ENCODE data around the gene TUBGCP3. TPM values are rescaled to one million over a fixed set of nuclear protein-coding genes. Genes with fewer than 3 reads are reported as not detected.

The TUBGCP3 gene
- total RNA-seq, 2 experiments from 2014 or later = 19.4 to 36.2 TPM

DNA sequence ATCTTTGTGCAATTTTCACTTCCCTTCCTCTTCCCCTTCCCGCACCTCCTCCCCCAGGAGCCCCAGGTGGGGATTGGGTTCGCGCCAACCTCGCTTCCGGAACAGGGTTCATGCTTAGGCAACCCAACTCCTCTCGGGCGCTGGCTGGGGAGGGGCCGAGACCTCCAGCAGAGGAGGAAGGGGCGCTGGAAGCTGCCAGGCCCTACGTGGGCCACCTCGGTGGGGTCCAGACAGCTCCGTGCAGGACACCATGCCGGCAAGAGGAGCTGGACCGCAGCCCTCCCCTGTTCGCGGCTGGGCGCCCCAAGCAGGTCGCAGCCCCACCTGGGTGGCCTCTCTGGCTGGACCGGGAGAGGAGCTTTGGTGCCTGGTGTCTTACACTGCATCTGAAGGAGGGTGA lies 120.7 kb downstream of the TUBGCP3 start:
- H3K27ac ChIP-seq (ENCODE audit: low read depth, low read length, poor library complexity, severe bottlenecking) = no peak overlapping the region
- no peak overlapping the region for H3K4me2 ChIP-seq (ENCODE audit: low read length)
- H3K4me3 ChIP-seq (ENCODE audit: low read depth, low read length, poor library complexity, severe bottlenecking) = no peak overlapping the region
- no peaks in the 10 kb centered on the region for H3K4me1 ChIP-seq (ENCODE audit: insufficient read depth, low read length, poor library complexity, severe bottlenecking)
- no peak overlapping the region for H2AFZ ChIP-seq (ENCODE audit: low read length)
- H3K79me2 ChIP-seq (ENCODE audit: insufficient read depth, low read depth, low read length) = no peaks in the 10 kb centered on the region
- no peaks in the 10 kb centered on the region for H4K20me1 ChIP-seq (ENCODE audit: insufficient read depth, low read length)
- no peaks in the 10 kb centered on the region for H3K36me3 ChIP-seq (ENCODE audit: insufficient read depth, low read length)
- DNase-seq (ENCODE audit: low spot score) = no peak
- no TSS peak for BruUV-seq (replicated peaks)
- H3K9me3 ChIP-seq (ENCODE audit: low read length) = no peaks in the 10 kb centered on the region
- TF ChIP-seq, protein P1, sequence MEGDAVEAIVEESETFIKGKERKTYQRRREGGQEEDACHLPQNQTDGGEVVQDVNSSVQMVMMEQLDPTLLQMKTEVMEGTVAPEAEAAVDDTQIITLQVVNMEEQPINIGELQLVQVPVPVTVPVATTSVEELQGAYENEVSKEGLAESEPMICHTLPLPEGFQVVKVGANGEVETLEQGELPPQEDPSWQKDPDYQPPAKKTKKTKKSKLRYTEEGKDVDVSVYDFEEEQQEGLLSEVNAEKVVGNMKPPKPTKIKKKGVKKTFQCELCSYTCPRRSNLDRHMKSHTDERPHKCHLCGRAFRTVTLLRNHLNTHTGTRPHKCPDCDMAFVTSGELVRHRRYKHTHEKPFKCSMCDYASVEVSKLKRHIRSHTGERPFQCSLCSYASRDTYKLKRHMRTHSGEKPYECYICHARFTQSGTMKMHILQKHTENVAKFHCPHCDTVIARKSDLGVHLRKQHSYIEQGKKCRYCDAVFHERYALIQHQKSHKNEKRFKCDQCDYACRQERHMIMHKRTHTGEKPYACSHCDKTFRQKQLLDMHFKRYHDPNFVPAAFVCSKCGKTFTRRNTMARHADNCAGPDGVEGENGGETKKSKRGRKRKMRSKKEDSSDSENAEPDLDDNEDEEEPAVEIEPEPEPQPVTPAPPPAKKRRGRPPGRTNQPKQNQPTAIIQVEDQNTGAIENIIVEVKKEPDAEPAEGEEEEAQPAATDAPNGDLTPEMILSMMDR (conservative IDR thresholded peaks at IDR 0.05; ENCODE audit: low read length) = no peak
- TF ChIP-seq EZH2phosphoT487 (IDR thresholded peaks at IDR 0.05; ENCODE audit: borderline replicate concordance, low read depth, low read length) = no peak
- no peaks in the 10 kb centered on the region for H3K9me2 ChIP-seq (ENCODE audit: insufficient read depth, low read length)
- ChIA-PET CTCF (ENCODE audit: unreplicated experiment) (no interaction called here), POLR2A (no interaction called here)
- intact Hi-C loops (cut with micrococcal nuclease; ENCODE audit: unreplicated experiment) = no loop called here

DNA sequence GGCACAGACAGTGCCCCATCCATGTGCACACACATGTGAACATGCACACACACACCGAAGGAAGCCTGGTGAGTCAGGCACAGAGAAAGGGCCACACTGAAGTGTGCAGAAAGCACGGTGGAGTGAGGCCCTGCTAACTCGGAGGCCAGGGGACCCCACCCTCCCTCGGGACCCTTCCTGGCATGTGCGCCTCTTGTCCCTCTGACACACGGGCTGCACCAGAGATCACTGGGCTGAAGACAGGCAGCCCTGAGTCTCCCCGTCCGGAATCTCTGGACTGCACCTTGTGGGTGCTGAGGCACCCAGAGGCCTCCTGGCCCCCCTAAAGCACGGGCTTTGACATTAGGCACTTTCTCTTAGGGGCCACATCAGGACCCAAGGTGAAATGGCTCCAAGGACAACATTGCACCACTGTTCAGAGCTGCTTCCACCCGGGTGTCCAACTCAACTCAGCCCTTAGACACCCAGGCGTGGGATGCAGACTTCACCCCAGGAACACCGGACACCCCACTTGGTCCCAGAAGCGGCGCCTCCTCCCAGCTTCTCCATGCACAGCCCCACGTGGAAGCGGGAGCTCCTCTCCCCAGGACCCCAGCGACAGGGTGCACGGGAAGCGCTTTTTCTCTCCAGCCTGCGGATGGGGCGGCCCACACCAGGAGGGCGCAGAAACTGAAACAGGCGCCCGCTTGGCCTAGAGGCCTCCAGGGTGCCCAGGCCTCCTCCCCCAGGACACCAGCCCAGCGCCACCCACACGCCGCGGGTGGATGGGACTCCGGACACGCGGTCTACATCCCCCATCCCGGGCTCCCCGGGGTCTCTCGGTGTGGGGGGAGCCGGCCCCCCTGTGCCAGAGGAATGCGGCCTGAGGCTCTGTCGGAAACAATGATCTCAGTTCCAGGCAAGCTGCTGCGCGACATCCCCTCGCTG lies 121.6 kb downstream of the TUBGCP3 start:
- DNase-seq (ENCODE audit: low spot score) = no peak
- H3K79me2 ChIP-seq (ENCODE audit: insufficient read depth, low read depth, low read length) = no peaks in the 10 kb centered on the region
- CTCF ChIA-PET (ENCODE audit: unreplicated experiment) = no interaction called here
- no peaks in the 10 kb centered on the region for H3K9me3 ChIP-seq (ENCODE audit: low read length)
- no peaks in the 10 kb centered on the region for H4K20me1 ChIP-seq (ENCODE audit: insufficient read depth, low read length)
- H3K4me2 ChIP-seq (ENCODE audit: low read length) = no peak overlapping the region
- POLR2A ChIA-PET = no interaction called here
- H3K27ac ChIP-seq (ENCODE audit: low read depth, low read length, poor library complexity, severe bottlenecking) = no peak overlapping the region
- no peaks in the 10 kb centered on the region for H3K9me2 ChIP-seq (ENCODE audit: insufficient read depth, low read length)
- H3K4me1 ChIP-seq (ENCODE audit: insufficient read depth, low read length, poor library complexity, severe bottlenecking) = no peaks in the 10 kb centered on the region
- H3K4me3 ChIP-seq (ENCODE audit: low read depth, low read length, poor library complexity, severe bottlenecking) = no peak overlapping the region
- H3K36me3 ChIP-seq (ENCODE audit: insufficient read depth, low read length) = no peaks in the 10 kb centered on the region
- no peak overlapping the region for H2AFZ ChIP-seq (ENCODE audit: low read length)
- TF ChIP-seq, protein P1 (conservative IDR thresholded peaks at IDR 0.05; ENCODE audit: low read length) = no peak
- BruUV-seq (replicated peaks) = no TSS peak
- intact Hi-C loops (cut with micrococcal nuclease; ENCODE audit: unreplicated experiment) = no loop called here

Data from OCI-LY7 (cell line).